AG04449 (cell line): ENCODE measurements around the gene KIF21B.

Source experiments
- CTCF ChIA-PET: fragments of 350-600 bp; formaldehyde crosslinking; extraction: SDS; loops from one replicate; lab custom pipeline; 2021; ENCODE audit warnings: antibody characterized with exemption; lab: Yijun Ruan, JAX
- POLR2A ChIA-PET: fragments of 400-600, 350-600 bp; formaldehyde crosslinking; extraction: SDS; loops from one replicate; lab custom pipeline; 2020; ENCODE audit warnings: antibody characterized with exemption, inconsistent platforms; lab: Yijun Ruan, JAX
- DNase-seq: peaks from one replicate; pipeline ENCODE4 v3.0.0-alpha.2; 2010; ENCODE audit warnings: low read depth, low spot score
- H3K4me3 ChIP-seq: 2 replicates; pipeline ENCODE4 v1.5.1; 2011; ENCODE audit warnings: low read depth, mild to moderate bottlenecking, control low read depth, low read length
- TF ChIP-seq, protein P1 (sequence below): IDR thresholded peaks from one replicate; pipeline ENCODE4 v1.5.1; 2011; ENCODE audit warnings: mild to moderate bottlenecking, moderate library complexity, low read length, control low read depth, inconsistent platforms; ENCODE audit not compliant: insufficient read depth; ENCODE audit errors: missing control alignments

Gene KIF21B

DNA sequence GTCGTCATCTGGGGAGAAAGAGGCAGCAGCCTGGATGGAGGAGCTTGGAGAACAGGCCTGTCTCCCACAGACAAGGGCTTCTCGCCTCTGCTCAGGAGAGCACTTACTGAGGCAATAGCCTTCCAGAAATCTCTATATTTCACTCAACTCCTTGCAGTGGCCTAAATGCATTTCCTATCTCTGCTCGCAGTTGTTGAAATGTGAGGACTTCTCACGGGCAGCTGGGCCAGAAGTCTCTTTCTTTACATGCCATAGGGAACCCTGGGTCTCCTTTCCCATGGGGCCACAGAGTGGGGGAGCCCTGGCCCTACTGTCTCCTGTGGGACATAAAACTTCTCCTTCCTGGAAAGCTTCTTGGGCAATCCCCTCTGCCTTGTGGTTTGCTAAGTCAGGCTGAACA lies 43.5 kb upstream of the KIF21B start:
- POLR2A ChIA-PET = no interaction called here
- DNase-seq = no peak
- TF ChIP-seq, protein P1, sequence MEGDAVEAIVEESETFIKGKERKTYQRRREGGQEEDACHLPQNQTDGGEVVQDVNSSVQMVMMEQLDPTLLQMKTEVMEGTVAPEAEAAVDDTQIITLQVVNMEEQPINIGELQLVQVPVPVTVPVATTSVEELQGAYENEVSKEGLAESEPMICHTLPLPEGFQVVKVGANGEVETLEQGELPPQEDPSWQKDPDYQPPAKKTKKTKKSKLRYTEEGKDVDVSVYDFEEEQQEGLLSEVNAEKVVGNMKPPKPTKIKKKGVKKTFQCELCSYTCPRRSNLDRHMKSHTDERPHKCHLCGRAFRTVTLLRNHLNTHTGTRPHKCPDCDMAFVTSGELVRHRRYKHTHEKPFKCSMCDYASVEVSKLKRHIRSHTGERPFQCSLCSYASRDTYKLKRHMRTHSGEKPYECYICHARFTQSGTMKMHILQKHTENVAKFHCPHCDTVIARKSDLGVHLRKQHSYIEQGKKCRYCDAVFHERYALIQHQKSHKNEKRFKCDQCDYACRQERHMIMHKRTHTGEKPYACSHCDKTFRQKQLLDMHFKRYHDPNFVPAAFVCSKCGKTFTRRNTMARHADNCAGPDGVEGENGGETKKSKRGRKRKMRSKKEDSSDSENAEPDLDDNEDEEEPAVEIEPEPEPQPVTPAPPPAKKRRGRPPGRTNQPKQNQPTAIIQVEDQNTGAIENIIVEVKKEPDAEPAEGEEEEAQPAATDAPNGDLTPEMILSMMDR = no peak
- no peak overlapping the region for H3K4me3 ChIP-seq
- CTCF ChIA-PET = interaction anchor here (0.6 to 5.4 kb wide), 2 partner anchors 16 to 72 kb away, joined by 3 to 47 read pairs; no protein-coding TSS in a partner anchor

GRCh38 chr1:201065686-201066085 lies 42.2 kb upstream of the KIF21B start:
- ChIA-PET POLR2A (no interaction called here), CTCF (interaction anchor here (0.9 to 3.8 kb wide), 3 partner anchors 20 to 86 kb away, joined by 3 to 16 read pairs (median 4); no protein-coding TSS in a partner anchor)
- TF ChIP-seq, protein P1 = no peak
- no peak for DNase-seq
- H3K4me3 ChIP-seq = no peak overlapping the region

DNA sequence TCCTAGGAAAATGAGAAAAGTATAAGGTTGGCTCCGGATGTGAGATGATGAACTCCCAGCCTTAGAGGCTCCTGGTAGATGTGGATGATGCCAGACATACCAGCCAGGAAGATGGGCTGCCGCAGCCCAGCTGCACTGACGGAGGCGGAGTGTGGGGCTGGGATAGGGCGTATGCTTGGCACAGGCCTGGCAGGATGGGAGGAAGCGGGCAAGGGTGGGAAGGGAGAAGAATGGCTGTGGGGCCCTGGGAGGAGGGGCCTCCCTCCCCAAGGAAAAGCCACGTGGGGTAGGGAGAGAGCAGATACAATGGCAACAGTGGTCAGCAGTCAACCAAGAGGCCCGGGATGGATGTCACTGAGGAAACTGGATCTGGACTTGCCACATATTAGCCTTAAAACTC lies 41.3 kb upstream of the KIF21B start:
- no peak overlapping the region for H3K4me3 ChIP-seq
- CTCF ChIA-PET = interaction anchor here (0.9 to 3.8 kb wide), 3 partner anchors 19 to 85 kb away, joined by 3 to 16 read pairs (median 4); no protein-coding TSS in a partner anchor
- DNase-seq = no peak
- POLR2A ChIA-PET = no interaction called here
- TF ChIP-seq, protein P1 = no peak

DNA sequence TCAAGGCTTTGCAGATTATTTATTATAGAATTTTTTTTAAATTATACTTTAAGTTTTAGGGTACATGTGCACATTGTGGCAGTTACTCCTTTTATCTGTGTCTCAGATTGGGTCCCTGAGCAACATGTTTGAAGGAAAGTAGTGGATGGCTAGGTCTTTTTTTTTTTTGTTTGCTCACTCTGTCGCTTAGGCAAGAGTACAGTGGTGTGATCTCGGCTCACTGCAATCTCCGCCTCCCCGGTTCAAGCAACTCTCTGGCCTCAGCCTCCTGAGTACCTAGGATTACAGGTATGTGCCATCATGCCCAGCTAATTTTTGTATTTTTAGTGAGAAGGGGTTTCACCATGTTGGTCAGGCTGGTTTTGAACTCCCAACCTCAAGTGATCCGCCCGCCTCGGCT lies 39.6 kb upstream of the KIF21B start:
- ChIA-PET POLR2A (no interaction called here), CTCF (interaction anchor here (1.0 to 3.8 kb wide), 2 partner anchors 14 to 23 kb away, joined by 4 to 16 read pairs; no protein-coding TSS in a partner anchor)

GRCh38 chr1:201062511-201063091 lies 39.1 kb upstream of the KIF21B start:
- TF ChIP-seq, protein P1 = no peak
- ChIA-PET POLR2A (no interaction called here), CTCF (no interaction called here)
- DNase-seq = no peak
- H3K4me3 ChIP-seq = no peak overlapping the region

More for the DNA sequence above, 39.6 kb upstream of the KIF21B start:
- TF ChIP-seq, protein P1 = no peak
- no peak overlapping the region for H3K4me3 ChIP-seq
- DNase-seq = no peak

DNA sequence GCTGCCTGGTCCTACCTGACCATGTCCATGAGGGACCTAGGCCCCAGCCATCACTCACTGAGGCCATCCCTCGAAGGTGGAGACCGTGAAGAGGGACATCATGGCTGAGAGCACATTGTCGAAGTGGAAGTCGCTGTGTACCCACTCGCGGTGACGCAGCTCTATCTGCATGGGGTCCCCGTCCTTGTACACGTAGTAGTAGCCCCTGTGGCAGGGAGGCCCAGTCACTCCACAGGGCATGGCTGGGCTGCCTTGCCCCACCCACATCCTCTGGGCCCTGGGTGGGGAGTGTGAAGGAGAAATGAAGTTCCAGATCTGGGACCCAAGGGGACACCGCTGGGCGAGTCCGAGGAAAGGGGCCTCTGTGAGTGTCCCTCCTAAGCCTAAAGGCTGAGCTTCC lies 38.4 kb upstream of the KIF21B start:
- TF ChIP-seq, protein P1 = no peak
- H3K4me3 ChIP-seq = no peak overlapping the region
- ChIA-PET CTCF (no interaction called here), POLR2A (no interaction called here)
- no peak for DNase-seq
